AG04449 (cell line): ENCODE results near the gene POU2AF1.
"Not testable (repeated sequence)": the region's sequence is repeated elsewhere in the genome, so short reads cannot be mapped to it uniquely, and the experiment has no call there.

Experiments used
- CTCF ChIA-PET: fragments of 350-600 bp; formaldehyde crosslinking; extraction: SDS; loops from one replicate; lab custom pipeline; 2021; ENCODE audit warnings: antibody characterized with exemption; lab: Yijun Ruan, JAX
- POLR2A ChIA-PET: fragments of 400-600, 350-600 bp; formaldehyde crosslinking; extraction: SDS; loops from one replicate; lab custom pipeline; 2020; ENCODE audit warnings: antibody characterized with exemption, inconsistent platforms; lab: Yijun Ruan, JAX
- DNase-seq: peaks from one replicate; pipeline ENCODE4 v3.0.0-alpha.2; 2010; ENCODE audit warnings: low read depth, low spot score
- H3K4me3 ChIP-seq: 2 replicates; pipeline ENCODE4 v1.5.1; 2011; ENCODE audit warnings: low read depth, mild to moderate bottlenecking, control low read depth, low read length
- CTCF ChIP-seq: IDR thresholded peaks from one replicate; pipeline ENCODE4 v1.5.1; 2011; ENCODE audit warnings: mild to moderate bottlenecking, moderate library complexity, low read length, control low read depth, inconsistent platforms; ENCODE audit not compliant: insufficient read depth; ENCODE audit errors: missing control alignments

The POU2AF1 gene

GRCh38 chr11:111399187-111400031 lies 20.3 kb upstream of the POU2AF1 start:
- no peak for DNase-seq
- no peak overlapping the region for H3K4me3 ChIP-seq
- TF ChIP-seq CTCF = no peak
- POLR2A ChIA-PET = no interaction called here
- CTCF ChIA-PET = no interaction called here

GRCh38 chr11:111397034-111397433 lies 18.0 kb upstream of the POU2AF1 start:
- no peak for TF ChIP-seq CTCF
- no peak overlapping the region for H3K4me3 ChIP-seq
- no peak for DNase-seq
- CTCF ChIA-PET = no interaction called here
- POLR2A ChIA-PET = no interaction called here

GRCh38 chr11:111395749-111396148 lies 16.7 kb upstream of the POU2AF1 start:
- no peak for TF ChIP-seq CTCF
- ChIA-PET CTCF (no interaction called here), POLR2A (no interaction called here)
- H3K4me3 ChIP-seq = no peak overlapping the region
- no peak for DNase-seq

GRCh38 chr11:111395081-111395480 lies 16.0 kb upstream of the POU2AF1 start:
- no peak for DNase-seq
- TF ChIP-seq CTCF = no peak
- ChIA-PET POLR2A (no interaction called here), CTCF (no interaction called here)
- no peak overlapping the region for H3K4me3 ChIP-seq

- DNase-seq, CTCF ChIA-PET, POLR2A ChIA-PET, H3K4me3 ChIP-seq: not testable (repeated sequence)
These were observed 15.1 kb upstream of the POU2AF1 start for GRCh38 chr11:111394147-111394546.

- CTCF ChIA-PET = no interaction called here
These were observed 14.5 kb upstream of the POU2AF1 start for GRCh38 chr11:111393585-111393984.

More at GRCh38 chr11:111393585-111393984, 14.5 kb upstream of the POU2AF1 start:
- no peak for TF ChIP-seq CTCF
- no peak for DNase-seq
- no peak overlapping the region for H3K4me3 ChIP-seq
- POLR2A ChIA-PET = no interaction called here
